Measurements from ENCODE around the gene PCBP2. TPM values are rescaled to one million over a fixed set of nuclear protein-coding genes. Genes with fewer than 3 reads are reported as not detected.

PCBP2 gene
- total and polyA plus RNA-seq, 4 experiments from 2014 or later, result 88.0 to 858 (median 483) TPM

- H3K9me3 ChIP-seq (ENCODE audit: control insufficient read depth in 1 of 2, low read length in 2 of 2), result no peaks in the 10 kb centered on the region
- H3K4me1 ChIP-seq (ENCODE audit: insufficient read depth, low read length), result peaks cover 5% of the 10 kb centered on the region
- Mint-ChIP-seq H3K27me3 (no peaks in the 10 kb centered on the region), H3K36me3 (peaks cover 22 to 82% of the 10 kb centered on the region in 2 donors), H3K4me1 (peaks cover 2 to 13% (median 6%) of the 10 kb centered on the region in 4 donors), H3K9me3 (no peaks in the 10 kb centered on the region), H3K4me3 (no peak overlapping the region), H3K27ac (peak overlapping the region in 3 of 7 donors; percentile 13 to 70 (median 36))
- DNase-seq, result no peak
- intact Hi-C loops (cut with micrococcal nuclease), result no loop called here
- ChIA-PET CTCF (ENCODE audit: partially characterized antibody) (interaction anchor here (1.4 to 5.0 kb wide), 2 partner anchors 9 to 26 kb away, joined by 3 to 33 read pairs; partner anchors contain the start of gene NPFF), POLR2A (ENCODE audit: partially characterized antibody) (interaction anchor here (1.5 to 3.8 kb wide), 5 partner anchors 10 to 103 kb away, joined by 4 to 43 read pairs (median 6); partner anchors contain the start of genes MAP3K12, SP1 and TARBP2)
- no peak overlapping the region for H3K4me3 ChIP-seq (ENCODE audit: low read length in 2 of 2)
- H3K36me3 ChIP-seq (ENCODE audit: insufficient read depth, low read length), result peaks cover 71% of the 10 kb centered on the region
- no peak overlapping the region for H3K27ac ChIP-seq (ENCODE audit: low read depth, low read length)
- no peaks in the 10 kb centered on the region for H3K27me3 ChIP-seq (ENCODE audit: insufficient read depth, low read length)
Observed at GRCh38 chr12:53482626-53483168, 30.8 kb downstream of the PCBP2 start.

DNA sequence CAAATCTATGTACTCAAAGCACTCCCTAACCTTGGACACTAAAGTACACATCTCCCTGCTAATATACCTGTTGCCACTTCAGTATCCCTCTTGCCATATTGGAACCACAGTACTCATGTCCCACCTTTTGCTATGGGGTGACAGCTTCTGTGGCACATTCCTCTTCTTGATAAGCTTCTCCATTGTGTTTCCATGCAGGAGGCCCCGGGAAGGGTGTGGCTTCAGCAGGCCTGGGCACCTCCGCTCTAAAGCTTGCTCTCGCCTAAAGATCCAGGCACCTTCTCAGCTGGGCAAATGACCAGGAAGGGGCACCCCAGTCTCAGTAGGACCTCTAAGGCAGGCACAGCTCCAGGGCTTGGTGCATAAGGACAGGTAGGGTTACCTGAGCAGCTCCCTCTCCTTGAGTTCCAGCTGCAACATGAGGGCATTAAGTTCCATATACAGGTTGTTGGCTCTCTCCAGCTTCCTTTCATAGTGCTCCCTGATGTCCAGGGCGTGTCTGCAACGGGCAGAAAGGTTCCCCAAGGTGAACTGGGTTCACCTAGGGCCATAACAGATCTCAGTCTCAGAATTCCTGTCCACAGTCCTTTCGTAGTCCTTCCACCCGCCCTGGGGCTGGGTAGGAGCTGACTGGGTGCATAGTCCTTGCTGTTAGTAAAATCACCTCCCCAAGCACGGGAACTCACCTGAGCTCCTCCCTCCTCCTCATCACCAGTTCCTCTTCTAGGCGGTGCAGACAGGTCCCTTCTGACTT is 31.5 kb downstream of the PCBP2 start:
- no peaks in the 10 kb centered on the region for H3K9me3 ChIP-seq (ENCODE audit: control insufficient read depth in 1 of 2, low read length in 2 of 2)
- H3K4me1 ChIP-seq (ENCODE audit: insufficient read depth, low read length), result peaks cover 5% of the 10 kb centered on the region
- no peaks in the 10 kb centered on the region for H3K9me3 Mint-ChIP-seq
- H3K4me1 Mint-ChIP-seq, result peaks cover 2 to 15% (median 6%) of the 10 kb centered on the region in 4 donors
- no peaks in the 10 kb centered on the region for H3K27me3 Mint-ChIP-seq
- ChIA-PET CTCF (ENCODE audit: partially characterized antibody) (interaction anchor here (1.0 to 1.6 kb wide), 2 partner anchors 18 to 138 kb away, joined by 3 to 4 read pairs; partner anchors contain the start of gene TARBP2), POLR2A (ENCODE audit: partially characterized antibody) (interaction anchor here (1.0 to 3.8 kb wide), 5 partner anchors 9 to 21 kb away, joined by 3 to 43 read pairs (median 6); partner anchors contain the start of genes MAP3K12 and TARBP2)
- intact Hi-C loops (cut with micrococcal nuclease), result no loop called here
- no peaks in the 10 kb centered on the region for H3K27me3 ChIP-seq (ENCODE audit: insufficient read depth, low read length)
- peaks cover 22 to 78% of the 10 kb centered on the region in 2 donors for H3K36me3 Mint-ChIP-seq
- H3K4me3 ChIP-seq (ENCODE audit: low read length in 2 of 2), result no peak overlapping the region
- no peak for DNase-seq
- H3K36me3 ChIP-seq (ENCODE audit: insufficient read depth, low read length), result peaks cover 68% of the 10 kb centered on the region
- H3K27ac ChIP-seq (ENCODE audit: low read depth, low read length), result no peak overlapping the region
- H3K4me3 Mint-ChIP-seq, result peak overlapping the region in 2 of 8 donors; percentile 3 to 22
- H3K27ac Mint-ChIP-seq, result peak overlapping the region in 6 of 7 donors; percentile 13 to 70 (median 54)

DNA sequence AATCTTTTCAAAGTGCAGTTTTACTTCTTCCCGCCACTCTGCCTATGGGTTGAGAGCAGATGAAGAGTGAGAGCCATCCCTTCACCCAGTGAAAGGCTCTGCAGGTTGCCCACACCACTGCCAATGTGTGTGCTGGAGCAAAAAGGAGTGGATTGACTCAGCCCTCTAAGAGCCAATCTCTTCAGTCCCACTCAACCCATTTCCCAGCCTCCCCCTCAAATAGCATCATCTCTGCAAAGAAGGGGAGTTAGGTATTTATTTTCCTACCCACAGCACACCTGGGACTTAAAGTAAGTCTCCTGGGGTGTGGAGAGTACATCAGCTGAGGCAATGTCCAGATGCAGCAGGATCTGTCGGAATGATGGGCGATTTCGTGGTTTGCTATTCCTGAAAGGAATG is 32.1 kb downstream of the PCBP2 start:
- intact Hi-C loops (cut with micrococcal nuclease), result no loop called here
- CTCF ChIA-PET (ENCODE audit: partially characterized antibody), result interaction anchor here (1.0 to 1.6 kb wide), 2 partner anchors 17 to 139 kb away, joined by 3 to 4 read pairs; partner anchors contain the start of gene TARBP2

GRCh38 chr12:53484686-53485575 is 33.0 kb downstream of the PCBP2 start:
- H3K27me3 Mint-ChIP-seq, result no peaks in the 10 kb centered on the region
- ChIA-PET CTCF (ENCODE audit: partially characterized antibody) (interaction anchor here (0.6 to 1.6 kb wide), 2 partner anchors 8 to 16 kb away, joined by 3 to 4 read pairs; partner anchors contain the start of gene TARBP2), POLR2A (ENCODE audit: partially characterized antibody) (interaction anchor here (0.6 to 3.0 kb wide), 3 partner anchors 8 to 16 kb away, joined by 3 to 19 read pairs (median 18); partner anchors contain the start of gene TARBP2)
- Histone ChIP-seq H3K4me1 (ENCODE audit: insufficient read depth, low read length) (peaks cover 5% of the 10 kb centered on the region), H3K27ac (ENCODE audit: low read depth, low read length) (no peak overlapping the region), H3K4me3 (ENCODE audit: low read length in 2 of 2) (no peak overlapping the region), H3K27me3 (ENCODE audit: insufficient read depth, low read length) (no peaks in the 10 kb centered on the region), H3K36me3 (ENCODE audit: insufficient read depth, low read length) (peaks cover 53% of the 10 kb centered on the region), H3K9me3 (ENCODE audit: control insufficient read depth in 1 of 2, low read length in 2 of 2) (no peaks in the 10 kb centered on the region)
- no peak overlapping the region for H3K4me3 Mint-ChIP-seq
- peak overlapping the region in 3 of 7 donors; percentile 52 to 69 (median 59) for H3K27ac Mint-ChIP-seq
- intact Hi-C loops (cut with micrococcal nuclease), result no loop called here
- H3K36me3 Mint-ChIP-seq, result peaks cover 19 to 65% of the 10 kb centered on the region in 2 donors
- no peaks in the 10 kb centered on the region for H3K9me3 Mint-ChIP-seq
- peaks cover 2 to 18% (median 6%) of the 10 kb centered on the region in 4 donors for H3K4me1 Mint-ChIP-seq
- no peak for DNase-seq

More for the DNA sequence above, 32.1 kb downstream of the PCBP2 start:
- Histone ChIP-seq H3K27me3 (ENCODE audit: insufficient read depth, low read length) (no peaks in the 10 kb centered on the region), H3K9me3 (ENCODE audit: control insufficient read depth in 1 of 2, low read length in 2 of 2) (no peaks in the 10 kb centered on the region), H3K4me1 (ENCODE audit: insufficient read depth, low read length) (peaks cover 5% of the 10 kb centered on the region), H3K4me3 (ENCODE audit: low read length in 2 of 2) (no peak overlapping the region), H3K27ac (ENCODE audit: low read depth, low read length) (no peak overlapping the region), H3K36me3 (ENCODE audit: insufficient read depth, low read length) (peaks cover 63% of the 10 kb centered on the region)
- no peaks in the 10 kb centered on the region for H3K27me3 Mint-ChIP-seq
- peaks cover 22 to 73% of the 10 kb centered on the region in 2 donors for H3K36me3 Mint-ChIP-seq
- H3K4me3 Mint-ChIP-seq, result no peak overlapping the region
- POLR2A ChIA-PET (ENCODE audit: partially characterized antibody), result interaction anchor here (1.0 to 3.8 kb wide), 5 partner anchors 9 to 22 kb away, joined by 3 to 43 read pairs (median 6); partner anchors contain the start of genes MAP3K12 and TARBP2
- no peaks in the 10 kb centered on the region for H3K9me3 Mint-ChIP-seq
- H3K4me1 Mint-ChIP-seq, result peaks cover 2 to 13% (median 6%) of the 10 kb centered on the region in 4 donors
- no peak for DNase-seq
- peak overlapping the region in 4 of 7 donors; percentile 47 to 70 (median 66) for H3K27ac Mint-ChIP-seq

GRCh38 chr12:53485955-53486735 is 34.2 kb downstream of the PCBP2 start:
- ChIA-PET CTCF (ENCODE audit: partially characterized antibody) (interaction anchor here (0.5 kb wide), 1 partner anchor 1493 kb away, joined by 4 read pairs; no protein-coding TSS in a partner anchor), POLR2A (ENCODE audit: partially characterized antibody) (interaction anchor here (1.0 to 3.0 kb wide), 3 partner anchors 9 to 15 kb away, joined by 3 to 19 read pairs (median 18); partner anchors contain the start of gene TARBP2)
- H3K27me3 Mint-ChIP-seq, result no peaks in the 10 kb centered on the region
- H3K27me3 ChIP-seq (ENCODE audit: insufficient read depth, low read length), result no peaks in the 10 kb centered on the region
- peaks cover 2 to 18% (median 6%) of the 10 kb centered on the region in 4 donors for H3K4me1 Mint-ChIP-seq
- H3K27ac Mint-ChIP-seq, result peak overlapping the region in 5 of 7 donors; percentile 9 to 74 (median 42)
- H3K9me3 Mint-ChIP-seq, result no peaks in the 10 kb centered on the region
- H3K9me3 ChIP-seq (ENCODE audit: control insufficient read depth in 1 of 2, low read length in 2 of 2), result no peaks in the 10 kb centered on the region
- no peak for DNase-seq
- no peak overlapping the region for H3K4me3 Mint-ChIP-seq
- intact Hi-C loops (cut with micrococcal nuclease), result no loop called here
- H3K27ac ChIP-seq (ENCODE audit: low read depth, low read length), result no peak overlapping the region
- H3K36me3 ChIP-seq (ENCODE audit: insufficient read depth, low read length), result peaks cover 46% of the 10 kb centered on the region
- H3K36me3 Mint-ChIP-seq, result peaks cover 19 to 54% of the 10 kb centered on the region in 2 donors
- H3K4me1 ChIP-seq (ENCODE audit: insufficient read depth, low read length), result no peaks in the 10 kb centered on the region
- no peak overlapping the region for H3K4me3 ChIP-seq (ENCODE audit: low read length in 2 of 2)

Measured in CD4-positive, alpha-beta memory T cell (primary cell).